ENCODE measurements around the gene KIFAP3. TPM values are rescaled to one million over a fixed set of nuclear protein-coding genes. Genes with fewer than 3 reads are reported as not detected.

The KIFAP3 gene
- total and polyA plus RNA-seq, 2 of the 8 experiments (the other 6 are each of a cell fraction or from before 2014, with no cell fraction given), result 1.3 to 3.2 TPM

GRCh38 chr1:170048515-170048914 lies 26.0 kb downstream of the KIFAP3 start:
- H3K27me3 ChIP-seq (replicated peaks in 1 of 4; ENCODE audit: control insufficient read depth in 3 of 4, extremely low read depth in 1 of 4, insufficient read depth in 3 of 4, low read length in 3 of 4), result no peaks in the 10 kb centered on the region
- H2BK120ac ChIP-seq (replicated peaks; ENCODE audit: low read depth, low read length), result no peak overlapping the region
- H3K79me2 ChIP-seq (ENCODE audit: control insufficient read depth in 1 of 2, insufficient read depth in 2 of 2, low read length in 2 of 2), result no peaks in the 10 kb centered on the region
- DNase-seq (ENCODE audit: low read depth in 1 of 2, low spot score in 2 of 2), result no peak
- H4K91ac ChIP-seq (replicated peaks; ENCODE audit: insufficient read length, low read length), result no peak overlapping the region
- H3K79me1 ChIP-seq (ENCODE audit: low read depth, low read length), result no peaks in the 10 kb centered on the region
- no peak overlapping the region for H4K5ac ChIP-seq (ENCODE audit: insufficient read length, low read depth, low read length)
- H2AK5ac ChIP-seq (ENCODE audit: low read depth, low read length), result no peak overlapping the region
- no peak overlapping the region; the same call in 1 of the 2 replicates for H4K8ac ChIP-seq (ENCODE audit: extremely low read depth, insufficient read depth, low read length)
- no peak overlapping the region for H2BK20ac ChIP-seq (ENCODE audit: low read length)
- H3K9ac ChIP-seq (replicated peaks in 1 of 4; ENCODE audit: extremely low read depth in 1 of 4, low read depth in 3 of 4, low read length in 3 of 4), result no peak overlapping the region
- 85% methylated on average over 7 of the region's 7 CpGs; no CpG with 5 or more reads in 1 of the 2 experiments for WGBS, 2 experiments (ENCODE audit: extremely low coverage in 1 of 2, insufficient coverage in 1 of 2, insufficient read length in 1 of 2, insufficient replicate concordance in 2 of 2, low coverage in 1 of 2, low lambda C conversion rate in 2 of 2, missing lambda C conversion rate in 1 of 2)
- ChIA-PET CTCF (ENCODE audit: partially characterized antibody) (interaction anchor here (1.2 to 2.2 kb wide), 2 partner anchors 26 to 28 kb away, joined by 5 read pairs; partner anchors contain the start of gene KIFAP3), POLR2A (ENCODE audit: partially characterized antibody) (interaction anchor here (0.6 kb wide), 1 partner anchor 837 kb away, joined by 3 read pairs; no protein-coding TSS in a partner anchor)
- no peak overlapping the region for H3K4me3 ChIP-seq (ENCODE audit: extremely low read depth in 1 of 4, insufficient read depth in 2 of 4, low read depth in 3 of 4, low read length in 4 of 4)
- no peak overlapping the region for H2AFZ ChIP-seq (ENCODE audit: low read length)
- H3K4ac ChIP-seq (replicated peaks; ENCODE audit: insufficient read length, low read depth, low read length), result no peak overlapping the region
- no peak overlapping the region for H3K14ac ChIP-seq (ENCODE audit: insufficient read length)
- no peak overlapping the region for H3K18ac ChIP-seq (ENCODE audit: extremely low read depth, low read length)
- no peak overlapping the region for H2BK12ac ChIP-seq (ENCODE audit: low read depth, low read length)
- no peaks in the 10 kb centered on the region for H4K20me1 ChIP-seq (replicated peaks in 1 of 2; ENCODE audit: control insufficient read depth in 1 of 2, insufficient read depth in 2 of 2, low read length in 2 of 2)
- no peak overlapping the region for H3K56ac ChIP-seq (replicated peaks; ENCODE audit: insufficient read length, low read depth, low read length)
- H3K23ac ChIP-seq (ENCODE audit: insufficient read length), result no peak overlapping the region
- FAIRE-seq, result no peak
- H3K27ac ChIP-seq (ENCODE audit: low read depth, low read length), result no peak overlapping the region
- no peak overlapping the region for H2BK5ac ChIP-seq (ENCODE audit: low read depth, low read length)
- no peaks in the 10 kb centered on the region for H3K4me1 ChIP-seq (replicated peaks in 1 of 4; ENCODE audit: control insufficient read depth in 3 of 4, insufficient read depth in 4 of 4, low read length in 3 of 4)
- H2BK15ac ChIP-seq (ENCODE audit: low read length), result no peak overlapping the region
- no peaks in the 10 kb centered on the region for H3K23me2 ChIP-seq (ENCODE audit: low read depth, low read length)
- H3K4me2 ChIP-seq (ENCODE audit: insufficient read depth in 1 of 2, low read depth in 2 of 2, low read length in 2 of 2), result no peak overlapping the region
- no peaks in the 10 kb centered on the region for H3K9me3 ChIP-seq (ENCODE audit: insufficient read depth in 2 of 2, low read depth in 1 of 2, low read length in 1 of 2)
- H3K36me3 ChIP-seq (ENCODE audit: control insufficient read depth in 2 of 4, insufficient read depth in 4 of 4, low read length in 3 of 4), result no peaks in the 10 kb centered on the region
- TF ChIP-seq TBP (IDR thresholded peaks at IDR 0.05; ENCODE audit: low read depth, low read length), result no peak
- no peak for TF ChIP-seq MAX (IDR thresholded peaks at IDR 0.05)
- TF ChIP-seq SP1 (IDR thresholded peaks at IDR 0.05; ENCODE audit: low read depth, low read length), result no peak

All from H1 (cell line).